ENCODE measurements around the gene PIGA.

DNA sequence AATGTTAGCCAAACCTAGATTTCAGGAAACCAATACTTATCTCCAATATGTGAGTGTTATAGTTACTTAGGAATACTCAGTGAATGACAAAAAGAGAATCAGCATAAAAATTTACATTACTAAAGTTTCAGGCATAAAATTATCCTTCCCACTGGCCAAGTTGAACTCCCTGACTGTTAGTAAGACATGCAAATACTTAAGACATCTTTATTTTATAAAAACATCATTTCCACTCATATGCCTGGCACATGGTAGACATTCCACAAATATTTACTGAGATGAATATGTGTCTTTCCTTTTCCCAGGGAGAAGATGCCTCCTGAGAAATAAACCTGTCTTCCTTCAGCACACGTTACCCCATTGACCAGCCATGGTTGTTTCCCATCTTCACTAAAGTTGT is 41.6 kb upstream of the PIGA start:
- TF ChIP-seq, protein P1, sequence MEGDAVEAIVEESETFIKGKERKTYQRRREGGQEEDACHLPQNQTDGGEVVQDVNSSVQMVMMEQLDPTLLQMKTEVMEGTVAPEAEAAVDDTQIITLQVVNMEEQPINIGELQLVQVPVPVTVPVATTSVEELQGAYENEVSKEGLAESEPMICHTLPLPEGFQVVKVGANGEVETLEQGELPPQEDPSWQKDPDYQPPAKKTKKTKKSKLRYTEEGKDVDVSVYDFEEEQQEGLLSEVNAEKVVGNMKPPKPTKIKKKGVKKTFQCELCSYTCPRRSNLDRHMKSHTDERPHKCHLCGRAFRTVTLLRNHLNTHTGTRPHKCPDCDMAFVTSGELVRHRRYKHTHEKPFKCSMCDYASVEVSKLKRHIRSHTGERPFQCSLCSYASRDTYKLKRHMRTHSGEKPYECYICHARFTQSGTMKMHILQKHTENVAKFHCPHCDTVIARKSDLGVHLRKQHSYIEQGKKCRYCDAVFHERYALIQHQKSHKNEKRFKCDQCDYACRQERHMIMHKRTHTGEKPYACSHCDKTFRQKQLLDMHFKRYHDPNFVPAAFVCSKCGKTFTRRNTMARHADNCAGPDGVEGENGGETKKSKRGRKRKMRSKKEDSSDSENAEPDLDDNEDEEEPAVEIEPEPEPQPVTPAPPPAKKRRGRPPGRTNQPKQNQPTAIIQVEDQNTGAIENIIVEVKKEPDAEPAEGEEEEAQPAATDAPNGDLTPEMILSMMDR (IDR thresholded peaks at IDR 0.05), result no peak
- TF ChIP-seq EP300 (IDR thresholded peaks at IDR 0.05), result no peak
- TF ChIP-seq POLR2AphosphoS5 (IDR thresholded peaks at IDR 0.05), result no peak
- no peak for TF ChIP-seq POLR2A (IDR thresholded peaks at IDR 0.05)
